IMR-90 (cell line): ENCODE results near the gene RBBP8NL. TPM values are rescaled to one million over a fixed set of nuclear protein-coding genes. Genes with fewer than 3 reads are reported as not detected.

Experiments
- ATAC-seq: fragments of 200-7000 bp; cut with Tn5 transposase; 2 replicates; pipeline ENCODE4 v1.9.1; 2020; ENCODE audit warnings: low read depth, mild to moderate bottlenecking, moderate library complexity
- BruUV-seq: library from RNA; stranded (reverse); fragments of 400-500 nt; replicated peaks from 2 replicates; lab custom pipeline; 2021; lab: Mats Ljungman, UMichigan
- CTCF ChIA-PET: fragments of 300-600 bp; formaldehyde crosslinking; extraction: SDS; loops from one replicate; lab custom pipeline; 2021; ENCODE audit warnings: antibody characterized with exemption; lab: Yijun Ruan, JAX
- POLR2A ChIA-PET: fragments of 300-600 bp; sonication (Branson Sonifier 250); formaldehyde crosslinking; loops from one replicate; lab custom pipeline; 2022; ENCODE audit warnings: antibody characterized with exemption; ENCODE audit not compliant: unreplicated experiment; lab: Charles Lee
- DNase-seq: peaks from one replicate; pipeline ENCODE4 v3.0.0; 2013
- H2AFZ ChIP-seq: replicated peaks from 2 replicates; pipeline ENCODE3; 2013; ENCODE audit warnings: low read length, mild to moderate bottlenecking; ENCODE audit not compliant: poor library complexity
- H2AK5ac ChIP-seq: 2 replicates; pipeline ENCODE4 v1.6.1; 2013; ENCODE audit warnings: low read depth, low read length, inconsistent platforms
- H2AK9ac ChIP-seq: replicated peaks from 2 replicates; pipeline ENCODE3; 2013; ENCODE audit warnings: mild to moderate bottlenecking, low read depth, low read length, moderate library complexity; ENCODE audit not compliant: poor library complexity
- H2BK120ac ChIP-seq: 2 replicates; pipeline ENCODE4 v1.6.1; 2013; ENCODE audit warnings: low read depth, low read length, inconsistent platforms
- H2BK15ac ChIP-seq: 3 replicates; pipeline ENCODE4 v1.6.1; 2013; ENCODE audit warnings: low read depth, low read length, inconsistent platforms
- H2BK20ac ChIP-seq: 2 replicates; pipeline ENCODE4 v1.6.1; 2013; ENCODE audit warnings: low read depth, mild to moderate bottlenecking, inconsistent platforms, low read length, moderate library complexity
- H2BK5ac ChIP-seq: 2 replicates; pipeline ENCODE4 v1.6.1; 2013; ENCODE audit warnings: mild to moderate bottlenecking, low read depth, low read length, inconsistent platforms; ENCODE audit not compliant: poor library complexity, severe bottlenecking
- H3K14ac ChIP-seq: replicated peaks from 2 replicates; pipeline ENCODE4 v1.6.1; 2013; ENCODE audit warnings: low read depth, low read length, inconsistent platforms
- H3K18ac ChIP-seq: 2 replicates; pipeline ENCODE4 v1.6.1; 2013; ENCODE audit warnings: low read depth, low read length, control low read depth
- H3K23ac ChIP-seq: 2 replicates; pipeline ENCODE4 v1.6.1; 2013; ENCODE audit warnings: low read depth, low read length, inconsistent platforms
- H3K27ac ChIP-seq: 2 replicates; pipeline ENCODE4 v1.5.1; 2013; ENCODE audit warnings: mild to moderate bottlenecking, control low read depth, low read length; ENCODE audit not compliant: insufficient read depth
- H3K27me3 ChIP-seq: 2 replicates; pipeline ENCODE4 v1.6.1; 2013; ENCODE audit warnings: low read length; ENCODE audit not compliant: control insufficient read depth, insufficient read depth
- H3K36me3 ChIP-seq: 2 replicates; pipeline ENCODE4 v1.6.1; 2013; ENCODE audit warnings: low read length, mixed read lengths; ENCODE audit not compliant: control insufficient read depth, insufficient read depth
- H3K4ac ChIP-seq: 2 replicates; pipeline ENCODE4 v1.6.1; 2013; ENCODE audit warnings: low read depth, low read length, inconsistent platforms
- H3K4me1 ChIP-seq: 2 replicates; pipeline ENCODE4 v1.6.1; 2013; ENCODE audit warnings: low read length, mixed read lengths; ENCODE audit not compliant: control insufficient read depth, insufficient read depth
- H3K4me2 ChIP-seq: 2 replicates; pipeline ENCODE4 v1.6.1; 2013; ENCODE audit warnings: low read depth, mild to moderate bottlenecking, control low read depth, low read length, moderate library complexity
- H3K4me3 ChIP-seq: 2 replicates; pipeline ENCODE4 v1.5.1; 2013; ENCODE audit warnings: low read depth, mild to moderate bottlenecking, control low read depth, low read length, moderate library complexity; ENCODE audit not compliant: insufficient read depth
- H3K56ac ChIP-seq: 2 replicates; pipeline ENCODE4 v1.6.1; 2013; ENCODE audit warnings: low read length, inconsistent platforms; ENCODE audit not compliant: insufficient read depth; ENCODE audit errors: extremely low read depth
- H3K79me1 ChIP-seq, 2 experiments: 2 replicates each; pipeline ENCODE4 v1.6.1; 2013; ENCODE audit warnings: low read length in 2 of 2, inconsistent platforms in 1 of 2, low read depth in 1 of 2
- H3K9ac ChIP-seq: 2 replicates; pipeline ENCODE4 v1.6.1; 2013; ENCODE audit warnings: low read depth, low read length, control low read depth
- H3K9me1 ChIP-seq: 2 replicates; pipeline ENCODE4 v1.6.1; 2013; ENCODE audit warnings: low read length, inconsistent platforms; ENCODE audit not compliant: insufficient read depth
- H3K9me3 ChIP-seq: 2 replicates; pipeline ENCODE4 v1.6.1; 2013; ENCODE audit warnings: low read length; ENCODE audit not compliant: control insufficient read depth, insufficient read depth
- H4K20me1 ChIP-seq: 2 replicates; pipeline ENCODE4 v1.6.1; 2013; ENCODE audit warnings: low read length, inconsistent platforms; ENCODE audit not compliant: insufficient read depth
- H4K5ac ChIP-seq: 2 replicates; pipeline ENCODE4 v1.6.1; 2013; ENCODE audit warnings: mild to moderate bottlenecking, low read depth, low read length, control low read depth
- H4K8ac ChIP-seq, 2 experiments: 2 replicates each; pipeline ENCODE4 v1.6.1; 2013; ENCODE audit warnings: low read depth in 2 of 2, low read length in 2 of 2, control low read depth in 1 of 2, inconsistent platforms in 1 of 2
- H4K91ac ChIP-seq: 2 replicates; pipeline ENCODE4 v1.6.1; 2013; ENCODE audit warnings: low read depth, low read length, inconsistent platforms; ENCODE audit not compliant: insufficient read depth
- BHLHE40 ChIP-seq: fragments of 150-350 bp; IDR thresholded peaks from 2 replicates; pipeline ENCODE4 v1.6.1; 2016; ENCODE audit warnings: mild to moderate bottlenecking, low read depth, low read length
- CEBPB ChIP-seq: IDR thresholded peaks from 2 replicates; pipeline ENCODE4 v1.6.1; 2012; ENCODE audit warnings: low read depth, low read length, improper control_type of control experiment
- CTCF ChIP-seq: conservative IDR thresholded peaks from 2 replicates; pipeline ENCODE4 v1.5.1; 2012; ENCODE audit warnings: mild to moderate bottlenecking, low read depth, low read length, improper control_type of control experiment
- ELK1 ChIP-seq: fragments of 150-350 bp; IDR thresholded peaks from 2 replicates; pipeline ENCODE4 v1.6.1; 2016; ENCODE audit warnings: low read depth, mild to moderate bottlenecking, low read length, moderate library complexity, borderline replicate concordance
- FOS ChIP-seq: fragments of 150-350 bp; IDR thresholded peaks from 2 replicates; pipeline ENCODE4 v1.6.1; 2016; ENCODE audit warnings: low read depth, low read length
- MAFK ChIP-seq: IDR thresholded peaks from 2 replicates; pipeline ENCODE4 v1.6.1; 2012; ENCODE audit warnings: low read depth, low read length, improper control_type of control experiment
- MAZ ChIP-seq: IDR thresholded peaks from 2 replicates; pipeline ENCODE4 v1.6.1; 2012; ENCODE audit warnings: low read depth, mild to moderate bottlenecking, low read length, improper control_type of control experiment, moderate library complexity, borderline replicate concordance
- MXI1 ChIP-seq: IDR thresholded peaks from 2 replicates; pipeline ENCODE4 v1.6.1; 2012; ENCODE audit warnings: low read depth, mild to moderate bottlenecking, low read length, moderate library complexity, borderline replicate concordance
- NFE2L2 ChIP-seq: fragments of 150-350 bp; IDR thresholded peaks from 2 replicates; pipeline ENCODE4 v1.6.1; 2016; ENCODE audit warnings: low read depth, mild to moderate bottlenecking, low read length
- RAD21 ChIP-seq: IDR thresholded peaks from 2 replicates; pipeline ENCODE4 v1.6.1; 2012; ENCODE audit warnings: low read length, improper control_type of control experiment
- RCOR1 ChIP-seq: IDR thresholded peaks from 2 replicates; pipeline ENCODE4 v1.6.1; 2012; ENCODE audit warnings: mild to moderate bottlenecking, low read length, improper control_type of control experiment; ENCODE audit not compliant: insufficient replicate concordance
- SMC3 ChIP-seq: fragments of 150-350 bp; IDR thresholded peaks from 2 replicates; pipeline ENCODE4 v1.6.1; 2016; ENCODE audit warnings: low read depth, mild to moderate bottlenecking, antibody characterized with exemption, low read length, moderate library complexity
- USF2 ChIP-seq: fragments of 150-350 bp; IDR thresholded peaks from 2 replicates; pipeline ENCODE4 v1.6.1; 2017; ENCODE audit warnings: mild to moderate bottlenecking, antibody characterized with exemption, low read length, low read depth
- WGBS, 2 experiments: methylation state at CpG; one replicate each; pipeline versions ENCODE4 v1.1.5 to v1.1.7; 2013; ENCODE audit warnings: missing lambda C conversion rate in 2 of 2; ENCODE audit not compliant: insufficient read length in 1 of 2; ENCODE audit errors: extremely low coverage in 2 of 2; 5-methylcytosine and 5-hydroxymethylcytosine counted together
- dilution Hi-C: fragments of 300-500 bp; cut with HindIII; formaldehyde crosslinking; loops from one replicate; pipeline ENCODE4 v1.14.3; 2018; ENCODE audit warnings: low sequenced_read_pairs; ENCODE audit not compliant: unreplicated experiment
- in situ Hi-C: fragments of 300-500 bp; cut with MboI; formaldehyde crosslinking; loops from 3 replicates; pipeline ENCODE4 v1.14.3; 2019; ENCODE audit warnings: low sequenced_read_pairs, inconsistent platforms, mixed read lengths
- intact Hi-C: fragments of 100-400 bp; cut with micrococcal nuclease; formaldehyde crosslinking; loops from 2 replicates; pipeline ENCODE4 v1.10.0; 2022
- polyA plus RNA-seq, 3 experiments: library from polyadenylated mRNA; depleted of rRNA; stranded (reverse); fragments of >200 nt; gene quantifications; 2 replicates each; pipeline ENCODE4 v1.2.3, GENCODE V29; 2012; ENCODE audit warnings: low replicate concordance in 1 of 3
- total RNA-seq: library from RNA; depleted of rRNA; stranded (reverse); fragments of >200 nt; gene quantifications from 2 replicates; pipeline ENCODE4 v1.2.3, GENCODE V29; 2012

The RBBP8NL gene
- total and polyA plus RNA-seq, 2 of the 4 experiments (the other 2 are of a cell fraction), result not detected

- peak within 1 kb of the TSS; percentile 95 for H3K4me2 ChIP-seq
- in situ Hi-C loops, result no loop called here
- H2AFZ ChIP-seq, result peak within 1 kb of the TSS; percentile 99
- H4K8ac ChIP-seq, result peak within 1 kb of the TSS in 1 of 2 experiments; percentile 78; a peak in 2 of 4 replicates
- DNase-seq (peak; percentile 92), ATAC-seq (peak; percentile 94)
- H3K27ac ChIP-seq, result peak within 1 kb of the TSS; percentile 42; the same call in 1 of the 2 replicates
- H3K79me1 ChIP-seq, result peaks cover 10 to 17% of the 10 kb centered on the region in 2 experiments; a peak in 1 of 4 replicates
- H3K23ac ChIP-seq, result no peak within 1 kb of the TSS
- H3K4ac ChIP-seq, result peak within 1 kb of the TSS; percentile 69; the same call in 1 of the 2 replicates
- peak within 1 kb of the TSS; percentile 95 for H2AK9ac ChIP-seq
- POLR2A ChIA-PET, result no interaction called here
- no peak within 1 kb of the TSS for H4K5ac ChIP-seq
- H3K4me1 ChIP-seq, result peaks cover 6% of the 10 kb centered on the region; the same call in 1 of the 2 replicates
- H3K36me3 ChIP-seq, result no peaks in the 10 kb centered on the region; the same call in 1 of the 2 replicates
- intact Hi-C loops, result no loop called here
- H2BK120ac ChIP-seq, result no peak within 1 kb of the TSS
- no peak within 1 kb of the TSS for H3K14ac ChIP-seq
- H3K27me3 ChIP-seq, result peaks cover 8% of the 10 kb centered on the region; the same call in 1 of the 2 replicates
- H2BK20ac ChIP-seq, result no peak within 1 kb of the TSS
- 5% methylated on average over 32 of the region's 73 CpGs; no CpG with 5 or more reads in 1 of the 2 experiments for WGBS, 2 experiments
- CTCF ChIA-PET, result no interaction called here
- H4K91ac ChIP-seq, result no peak within 1 kb of the TSS
- no peaks in the 10 kb centered on the region for H3K9me3 ChIP-seq
- H3K4me3 ChIP-seq, result peak within 1 kb of the TSS; percentile 54
- peak within 1 kb of the TSS; percentile 39; the same call in 1 of the 2 replicates for H2AK5ac ChIP-seq
- H3K18ac ChIP-seq, result no peak within 1 kb of the TSS
- no peak within 1 kb of the TSS for H2BK15ac ChIP-seq
- H3K9ac ChIP-seq, result peak within 1 kb of the TSS; percentile 65
- no TSS peak for BruUV-seq
- no peaks in the 10 kb centered on the region for H3K9me1 ChIP-seq
- no peaks in the 10 kb centered on the region; the same call in 1 of the 2 replicates for H4K20me1 ChIP-seq
- no peak within 1 kb of the TSS for H2BK5ac ChIP-seq
- no peak within 1 kb of the TSS for H3K56ac ChIP-seq
- dilution Hi-C loops, result no loop called here
- TF ChIP-seq MXI1, result no peak
- TF ChIP-seq ELK1, result no peak
- TF ChIP-seq USF2, result peak; percentile 55; the same call in 1 of the 2 replicates
- no peak for TF ChIP-seq MAFK
- no peak for TF ChIP-seq SMC3
- TF ChIP-seq FOS, result no peak
- TF ChIP-seq CEBPB, result no peak
- no peak for TF ChIP-seq BHLHE40
- peak; percentile 79 for TF ChIP-seq RCOR1
- TF ChIP-seq CTCF, result no peak
- TF ChIP-seq RAD21, result no peak
- peak; percentile 84; the same call in 1 of the 2 replicates for TF ChIP-seq MAZ
- no peak for TF ChIP-seq NFE2L2
Observed at GRCh38 chr20:62407221-62407992, 19.9 kb downstream of the RBBP8NL start, which contains the start of gene CABLES2. Gene CABLES2 (minus strand): TSS chr20:62407285. CDS start chr20:62407276, 9 bp downstream.
